Activated T-helper 17 cell treated with anti-CD3 and anti-CD28 coated beads, Interleukin-2, amount 50 U/mL, for 72 hours (primary cell): ENCODE measurements around the gene MRFAP1. TPM values are rescaled to one million over a fixed set of nuclear protein-coding genes. Genes with fewer than 3 reads are reported as not detected.
"Not testable (repeated sequence)": the region's sequence is repeated elsewhere in the genome, so short reads cannot be mapped to it uniquely, and the experiment has no call there.

Experiments
- ATAC-seq: fragments of 150-1000 bp; cut with Tn5 transposase; replicated peaks from 2 replicates; pipeline ENCODE4 v1.10.0; 2021; ENCODE audit warnings: mild to moderate bottlenecking, moderate library complexity
- H3K27ac Mint-ChIP-seq: one replicate; pipeline ENCODE4 v1.8.0; 2022; ENCODE audit warnings: mixed read lengths
- H3K27me3 Mint-ChIP-seq: one replicate; pipeline ENCODE4 v1.8.0; 2022; ENCODE audit warnings: mixed read lengths
- H3K36me3 Mint-ChIP-seq: one replicate; pipeline ENCODE4 v1.8.0; 2022; ENCODE audit warnings: low read depth, mild to moderate bottlenecking, mixed read lengths
- H3K4me1 Mint-ChIP-seq: one replicate; pipeline ENCODE4 v1.8.0; 2022; ENCODE audit warnings: mixed read lengths
- H3K4me3 Mint-ChIP-seq: one replicate; pipeline ENCODE4 v1.8.0; 2022; ENCODE audit warnings: mild to moderate bottlenecking, mixed read lengths
- H3K9me3 Mint-ChIP-seq: one replicate; pipeline ENCODE4 v1.8.0; 2022; ENCODE audit warnings: mixed read lengths
- total RNA-seq, 2 donors: library from RNA; stranded (reverse); gene quantifications; one replicate each; pipeline ENCODE4 v1.2.3, GENCODE V29; 2022

Gene MRFAP1
- total RNA-seq, 2 donors from 2014 or later: 86.7 to 96.7 TPM

DNA sequence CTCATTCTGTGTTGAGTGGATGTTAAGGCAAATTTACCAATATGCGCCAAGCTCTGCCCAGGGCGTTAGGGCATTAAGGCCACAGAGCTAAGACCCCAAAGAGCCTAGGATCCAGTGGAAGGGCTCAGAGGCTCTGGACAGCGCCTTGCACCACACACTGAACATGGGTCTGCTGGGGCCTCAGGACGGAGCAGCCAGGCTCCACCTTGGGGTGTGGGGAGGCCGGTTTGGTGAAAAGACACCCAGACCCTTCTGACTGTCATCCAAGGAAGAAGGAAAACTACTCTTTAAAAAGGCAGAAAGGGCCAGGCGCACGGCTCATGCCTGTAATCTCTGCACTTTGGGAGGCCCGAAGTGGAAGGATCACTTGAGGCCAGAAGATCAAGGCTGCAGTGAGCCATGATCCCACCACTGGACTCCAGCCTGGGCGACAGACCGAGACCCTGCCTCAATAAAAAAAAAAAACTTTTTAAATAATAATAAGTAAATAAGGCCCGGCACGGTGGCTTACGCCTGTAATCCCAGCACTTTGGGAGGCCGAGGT, 1.3 kb upstream of the MRFAP1 start:
- Mint-ChIP-seq H3K27me3 (no peaks in the 10 kb centered on the region), H3K4me3 (peak overlapping the region; percentile 22), H3K9me3 (no peaks in the 10 kb centered on the region), H3K27ac (no peak overlapping the region), H3K36me3 (peaks cover 42% of the 10 kb centered on the region), H3K4me1 (peaks cover 15% of the 10 kb centered on the region)
- ATAC-seq: no peak

DNA sequence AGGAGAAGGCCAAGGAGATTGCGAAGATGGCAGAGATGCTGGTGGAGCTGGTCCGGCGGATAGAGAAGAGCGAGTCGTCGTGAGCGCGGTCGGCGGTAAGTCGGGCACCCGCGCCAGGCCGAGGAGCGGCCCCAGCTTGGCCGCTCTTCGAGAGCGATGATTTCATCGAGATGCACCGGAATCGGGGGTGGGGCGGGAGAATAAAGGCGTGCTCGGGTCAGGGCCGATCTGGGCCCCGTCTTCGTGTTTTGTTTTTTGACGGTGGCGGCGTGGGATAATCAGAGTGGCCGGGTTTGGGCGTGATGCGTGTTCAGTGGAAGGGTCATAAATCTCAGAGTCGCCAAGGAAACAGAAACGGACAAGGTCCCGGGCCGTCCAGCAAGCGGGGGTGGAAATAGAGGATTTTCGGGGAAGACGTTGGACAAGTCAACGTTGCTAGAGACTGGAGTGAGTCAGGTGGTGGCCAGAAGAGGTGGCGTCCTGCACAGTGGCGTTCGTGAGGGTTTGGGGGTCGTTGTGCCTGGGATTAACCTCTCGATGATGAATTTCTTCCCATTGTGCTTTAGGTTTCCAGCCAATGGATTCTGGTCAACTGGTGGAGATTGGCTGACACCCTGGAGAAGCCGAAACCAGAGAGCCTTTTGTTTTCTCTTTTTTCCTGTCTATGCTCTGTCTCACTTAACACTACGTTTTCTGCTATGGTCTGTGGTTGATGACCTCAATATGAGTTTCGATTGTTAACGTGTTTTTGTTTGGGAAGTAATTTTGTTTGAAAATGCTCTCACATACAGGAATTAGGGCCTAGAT, 882 bp downstream of the MRFAP1 start:
- ATAC-seq: peak; percentile 75
- peaks cover 15% of the 10 kb centered on the region for H3K4me1 Mint-ChIP-seq
- no peaks in the 10 kb centered on the region for H3K27me3 Mint-ChIP-seq
- peak overlapping the region; percentile 100 for H3K27ac Mint-ChIP-seq
- no peaks in the 10 kb centered on the region for H3K9me3 Mint-ChIP-seq
- peaks cover 47% of the 10 kb centered on the region for H3K36me3 Mint-ChIP-seq
- H3K4me3 Mint-ChIP-seq: peak overlapping the region; percentile 99

DNA sequence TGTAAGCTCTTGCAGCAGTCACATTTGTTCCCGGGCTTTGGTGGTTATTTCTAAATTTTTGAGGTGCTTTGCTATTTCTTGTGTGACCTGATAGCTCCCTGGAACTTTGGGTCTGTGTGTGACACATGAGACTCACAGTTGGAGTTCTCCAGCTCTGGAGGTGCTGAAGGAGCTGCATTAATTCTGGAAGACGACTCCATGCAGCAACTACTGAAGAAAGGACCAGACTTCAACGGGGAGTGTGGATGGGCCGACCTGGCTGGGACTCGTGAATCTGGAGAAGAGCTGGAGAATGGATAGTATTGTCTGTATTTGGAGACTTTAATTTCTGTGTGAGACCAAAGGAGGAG, 1.5 kb downstream of the MRFAP1 start:
- no peak for ATAC-seq
- H3K4me3 Mint-ChIP-seq: peak overlapping the region; percentile 99

DNA sequence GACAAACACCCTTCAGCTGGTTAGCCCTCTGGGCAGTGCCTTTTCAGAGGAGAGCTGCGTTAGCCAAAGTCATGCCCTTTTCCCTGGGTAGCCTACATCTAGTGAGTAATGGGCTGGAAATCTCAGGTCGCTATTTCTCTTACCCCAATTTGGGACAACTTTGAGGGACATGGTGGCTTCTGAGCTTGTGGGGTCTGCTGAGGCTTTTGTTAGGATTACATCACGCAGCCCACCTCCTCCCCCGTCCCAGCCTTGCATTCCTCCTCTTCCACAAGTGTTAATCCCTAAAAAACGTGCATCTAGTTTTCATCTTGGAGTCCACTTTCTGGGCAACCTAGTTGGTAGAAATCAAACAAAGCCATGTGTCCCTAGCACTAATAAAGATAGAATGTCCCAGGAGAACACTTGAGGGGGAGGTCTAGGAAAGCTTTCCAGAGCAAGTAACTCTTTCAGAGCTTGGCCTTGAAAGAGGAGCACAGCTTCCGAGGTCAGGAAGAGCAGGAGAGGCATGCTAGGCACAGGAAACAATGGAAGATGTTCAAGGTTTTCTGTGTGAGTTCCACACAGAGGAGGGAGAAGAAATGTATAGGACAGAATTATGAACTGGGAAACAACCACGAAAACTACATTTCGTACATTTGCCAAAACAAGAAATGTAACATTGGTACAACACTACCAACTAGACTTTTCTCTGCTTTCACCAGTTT, 2.8 kb downstream of the MRFAP1 start:
- Mint-ChIP-seq H3K36me3 (peaks cover 47% of the 10 kb centered on the region), H3K4me1 (peaks cover 15% of the 10 kb centered on the region), H3K9me3 (no peaks in the 10 kb centered on the region), H3K27ac (peak overlapping the region; percentile 100), H3K4me3 (peak overlapping the region; percentile 99), H3K27me3 (no peaks in the 10 kb centered on the region)
- ATAC-seq: no peak

More for the DNA sequence above, 1.5 kb downstream of the MRFAP1 start:
- no peaks in the 10 kb centered on the region for H3K9me3 Mint-ChIP-seq
- H3K27me3 Mint-ChIP-seq: no peaks in the 10 kb centered on the region
- peak overlapping the region; percentile 100 for H3K27ac Mint-ChIP-seq
- peaks cover 15% of the 10 kb centered on the region for H3K4me1 Mint-ChIP-seq
- peaks cover 47% of the 10 kb centered on the region for H3K36me3 Mint-ChIP-seq

GRCh38 chr4:6644792-6645530, 4.5 kb downstream of the MRFAP1 start:
- Mint-ChIP-seq H3K36me3 (peaks cover 47% of the 10 kb centered on the region), H3K27ac (peak overlapping the region; percentile 61), H3K4me3 (no peak overlapping the region), H3K9me3 (no peaks in the 10 kb centered on the region), H3K27me3 (no peaks in the 10 kb centered on the region), H3K4me1 (peaks cover 15% of the 10 kb centered on the region)
- no peak for ATAC-seq

DNA sequence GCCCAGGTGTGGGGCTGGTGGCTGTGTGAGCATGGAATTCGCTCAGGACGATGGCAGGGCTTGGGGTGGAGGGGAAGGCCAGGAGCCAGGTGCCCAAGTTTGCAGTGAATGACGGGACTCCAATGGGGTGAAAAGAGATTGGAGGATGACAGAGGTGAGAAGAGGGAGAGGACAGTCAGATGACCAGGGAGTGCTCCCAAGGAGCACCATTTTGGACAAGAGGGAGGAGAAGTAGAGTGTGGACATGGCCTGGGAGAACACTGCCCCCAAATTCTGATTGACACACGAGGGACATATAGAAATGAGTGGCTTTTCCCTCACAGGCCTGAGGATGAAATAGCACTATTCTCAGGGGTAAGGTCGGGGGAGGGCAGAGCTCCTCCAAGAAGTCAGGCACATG, 6.7 kb downstream of the MRFAP1 start:
- Mint-ChIP-seq H3K4me1 (peaks cover 7% of the 10 kb centered on the region), H3K27me3 (no peaks in the 10 kb centered on the region), H3K4me3 (no peak overlapping the region), H3K36me3 (peaks cover 25% of the 10 kb centered on the region), H3K9me3 (no peaks in the 10 kb centered on the region), H3K27ac (no peak overlapping the region)
- no peak for ATAC-seq

- no peaks in the 10 kb centered on the region for H3K9me3 Mint-ChIP-seq
- ATAC-seq: no peak
- peaks cover 20% of the 10 kb centered on the region for H3K36me3 Mint-ChIP-seq
- H3K4me3 Mint-ChIP-seq: no peak overlapping the region
- H3K27me3 Mint-ChIP-seq: no peaks in the 10 kb centered on the region
- H3K4me1 Mint-ChIP-seq: peaks cover 2% of the 10 kb centered on the region
- no peak overlapping the region for H3K27ac Mint-ChIP-seq
These were observed 7.2 kb downstream of the MRFAP1 start for GRCh38 chr4:6647582-6648230.

DNA sequence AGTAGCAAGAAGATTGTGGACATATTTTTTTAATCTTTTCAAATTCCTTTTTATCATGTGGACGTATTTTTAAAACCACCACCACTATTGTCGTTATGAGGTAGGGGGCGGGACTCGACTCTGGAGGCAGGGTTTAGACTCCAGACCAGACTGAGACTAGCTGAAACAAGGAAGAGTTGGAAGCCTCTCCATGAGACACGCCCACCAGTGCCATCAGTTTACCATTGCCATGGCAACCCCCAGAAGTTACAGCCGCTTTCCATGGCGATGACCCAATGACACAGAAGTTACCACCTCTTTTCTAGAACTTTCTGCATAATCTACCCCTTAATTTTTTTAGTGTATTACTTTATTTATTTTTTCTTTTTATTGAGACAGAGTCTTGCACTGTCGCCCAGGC, 8.7 kb downstream of the MRFAP1 start:
- Mint-ChIP-seq H3K4me1 (no peaks in the 10 kb centered on the region), H3K9me3 (no peaks in the 10 kb centered on the region), H3K27me3 (no peaks in the 10 kb centered on the region), H3K4me3 (no peak overlapping the region), H3K36me3 (peaks cover 5% of the 10 kb centered on the region), H3K27ac (no peak overlapping the region)
- no peak for ATAC-seq

DNA sequence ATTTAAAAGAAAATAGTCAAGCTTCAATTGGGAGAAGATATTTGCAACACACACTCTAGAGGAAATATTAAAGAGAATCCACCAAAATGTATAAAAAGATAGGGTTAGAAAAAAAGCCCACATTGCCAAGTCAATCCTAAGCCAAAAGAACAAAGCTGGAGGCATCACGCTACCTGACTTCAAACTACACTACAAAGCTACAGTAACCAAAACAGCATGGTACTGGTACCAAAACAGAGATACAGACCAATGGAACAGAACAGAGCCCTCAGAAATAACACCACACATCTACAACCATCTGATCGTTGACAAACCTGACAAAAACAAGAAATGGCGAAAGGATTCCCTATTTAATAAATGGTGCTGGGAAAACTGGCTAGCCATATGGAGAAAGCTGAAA, 13.7 kb downstream of the MRFAP1 start:
- not testable (repeated sequence) for ATAC-seq, H3K4me1 Mint-ChIP-seq, H3K9me3 Mint-ChIP-seq

GRCh38 chr4:6655291-6655690, 14.8 kb downstream of the MRFAP1 start:
- H3K4me1 Mint-ChIP-seq, H3K9me3 Mint-ChIP-seq, H3K36me3 Mint-ChIP-seq, ATAC-seq, H3K4me3 Mint-ChIP-seq, H3K27ac Mint-ChIP-seq, H3K27me3 Mint-ChIP-seq: not testable (repeated sequence)

More for the DNA sequence above, 13.7 kb downstream of the MRFAP1 start:
- not testable (repeated sequence) for H3K27ac Mint-ChIP-seq, H3K36me3 Mint-ChIP-seq, H3K27me3 Mint-ChIP-seq, H3K4me3 Mint-ChIP-seq

- Mint-ChIP-seq H3K4me1 (peaks cover 5% of the 10 kb centered on the region), H3K27ac (no peak overlapping the region), H3K4me3 (no peak overlapping the region), H3K27me3 (no peaks in the 10 kb centered on the region), H3K9me3 (no peaks in the 10 kb centered on the region), H3K36me3 (no peaks in the 10 kb centered on the region)
- no peak for ATAC-seq
These were observed 15.4 kb downstream of the MRFAP1 start for GRCh38 chr4:6655924-6656323.

- H3K4me1 Mint-ChIP-seq: peaks cover 5% of the 10 kb centered on the region
- H3K27me3 Mint-ChIP-seq: no peaks in the 10 kb centered on the region
- H3K4me3 Mint-ChIP-seq: peak overlapping the region; percentile 64
- no peaks in the 10 kb centered on the region for H3K9me3 Mint-ChIP-seq
- H3K36me3 Mint-ChIP-seq: no peaks in the 10 kb centered on the region
- ATAC-seq: no peak
- H3K27ac Mint-ChIP-seq: no peak overlapping the region
These were observed 17.0 kb downstream of the MRFAP1 start for GRCh38 chr4:6657242-6658208.

DNA sequence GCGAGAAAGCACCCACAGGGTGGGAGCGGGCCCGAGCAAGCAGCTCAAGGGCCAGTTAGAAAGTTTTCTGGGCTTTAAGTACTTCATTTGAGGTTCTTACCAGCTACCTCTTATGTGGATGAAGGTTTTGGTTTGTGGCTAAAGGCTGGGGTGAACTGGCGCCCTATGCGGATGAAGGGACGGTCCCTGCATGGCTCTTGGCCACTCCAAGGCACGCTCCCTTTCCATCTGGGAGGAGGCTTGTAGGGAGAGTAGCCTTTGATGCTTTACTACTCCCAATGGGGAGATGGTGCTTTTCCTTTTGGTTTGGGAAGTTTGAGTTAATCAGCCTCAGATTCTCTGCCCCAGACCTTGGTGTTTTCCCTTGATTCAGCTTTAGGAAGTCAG, 17.7 kb downstream of the MRFAP1 start:
- H3K9me3 Mint-ChIP-seq: no peaks in the 10 kb centered on the region
- H3K4me3 Mint-ChIP-seq: peak overlapping the region; percentile 64
- no peak overlapping the region for H3K27ac Mint-ChIP-seq
- H3K36me3 Mint-ChIP-seq: no peaks in the 10 kb centered on the region
- peaks cover 5% of the 10 kb centered on the region for H3K4me1 Mint-ChIP-seq
- peak; percentile 50 for ATAC-seq
- H3K27me3 Mint-ChIP-seq: no peaks in the 10 kb centered on the region
